ENCODE data around the gene SH3GL3.

GRCh38 chr15:83585601-83586335 is 138.6 kb downstream of the SH3GL3 start:
- TF ChIP-seq CTCF (IDR thresholded peaks at IDR 0.05) (no peak), EP300 (IDR thresholded peaks at IDR 0.05) (no peak), POLR2A (IDR thresholded peaks at IDR 0.05) (no peak), POLR2AphosphoS5 (IDR thresholded peaks at IDR 0.05) (no peak)
